ENCODE results near the gene FAM47E.

The FAM47E gene

DNA sequence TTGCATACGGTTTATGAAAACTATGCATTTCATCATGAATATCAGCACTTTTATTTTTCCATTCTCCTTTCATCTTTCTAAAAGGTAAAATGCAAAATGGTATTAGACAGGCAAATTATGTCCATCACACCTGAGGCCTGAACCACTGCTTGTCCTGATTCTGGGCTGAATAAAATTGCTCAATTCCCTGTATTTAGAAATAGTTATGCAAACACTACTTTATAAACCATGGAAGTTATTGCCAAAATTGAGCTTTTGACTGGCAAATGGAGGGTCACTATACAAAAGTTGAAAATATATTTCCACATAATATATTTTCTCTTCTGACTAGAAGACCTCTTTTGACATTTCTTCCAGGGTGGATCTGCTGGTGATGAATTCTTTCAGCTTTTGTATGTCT lies 21.1 kb downstream of the FAM47E start:
- H3K4me3 ChIP-seq (ENCODE audit: control insufficient read depth, low read depth, low read length) = no peak overlapping the region
- DNase-seq (ENCODE audit: low read depth) = no peak
- no peak for TF ChIP-seq CTCF (conservative IDR thresholded peaks at IDR 0.05; ENCODE audit: control insufficient read depth, insufficient read depth, low read depth, low read length)

DNA sequence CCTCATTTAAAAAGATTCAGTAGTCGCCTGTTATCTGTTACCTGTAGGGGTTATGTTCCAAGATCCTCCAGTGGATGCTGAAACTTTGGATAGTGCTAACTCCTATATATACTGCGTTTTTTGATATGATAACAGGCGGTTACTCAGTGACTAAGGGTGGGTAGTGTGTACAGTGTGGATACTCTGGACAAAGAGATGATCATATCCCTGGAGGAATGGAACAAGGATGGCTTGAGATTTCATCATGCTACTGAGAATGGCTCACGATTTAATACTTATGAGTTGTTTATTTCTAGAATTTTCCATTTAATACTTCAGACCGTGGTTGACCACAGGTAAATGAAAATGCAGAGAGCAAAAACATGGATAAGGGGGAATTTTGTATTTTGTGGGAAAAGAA lies 21.5 kb downstream of the FAM47E start:
- TF ChIP-seq CTCF (conservative IDR thresholded peaks at IDR 0.05; ENCODE audit: control insufficient read depth, insufficient read depth, low read depth, low read length) = no peak
- DNase-seq (ENCODE audit: low read depth) = no peak
- H3K4me3 ChIP-seq (ENCODE audit: control insufficient read depth, low read depth, low read length) = no peak overlapping the region

- no peak for DNase-seq (ENCODE audit: low read depth)
- TF ChIP-seq CTCF (conservative IDR thresholded peaks at IDR 0.05; ENCODE audit: control insufficient read depth, insufficient read depth, low read depth, low read length) = no peak
These were observed 24.1 kb downstream of the FAM47E start for GRCh38 chr4:76275486-76276124.

DNA sequence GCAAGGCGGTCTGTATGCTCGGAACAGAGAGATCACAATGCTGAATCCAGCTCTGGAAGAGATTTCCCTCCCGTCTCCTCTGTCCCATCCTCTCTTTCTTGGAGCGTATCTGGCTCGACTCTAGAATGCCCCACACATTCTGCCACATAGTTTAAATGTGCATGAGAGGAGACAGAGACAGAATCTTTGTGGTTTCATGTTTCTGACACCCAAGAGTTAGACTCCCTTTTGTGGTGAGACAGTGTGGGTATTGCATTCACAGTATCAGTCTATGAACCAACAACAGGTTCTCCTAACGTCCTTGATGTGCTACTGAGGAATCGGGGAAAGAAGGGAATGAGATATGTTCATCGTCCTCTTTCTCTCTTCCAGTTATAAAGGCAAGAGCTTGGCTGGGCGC lies 25.3 kb downstream of the FAM47E start:
- no peak overlapping the region for H3K4me3 ChIP-seq (ENCODE audit: control insufficient read depth, low read depth, low read length)
- DNase-seq (ENCODE audit: low read depth) = no peak
- TF ChIP-seq CTCF (conservative IDR thresholded peaks at IDR 0.05; ENCODE audit: control insufficient read depth, insufficient read depth, low read depth, low read length) = no peak

More at GRCh38 chr4:76275486-76276124, 24.1 kb downstream of the FAM47E start:
- H3K4me3 ChIP-seq (ENCODE audit: control insufficient read depth, low read depth, low read length) = no peak overlapping the region

GRCh38 chr4:76277667-76278066 lies 26.1 kb downstream of the FAM47E start:
- no peak for TF ChIP-seq CTCF (conservative IDR thresholded peaks at IDR 0.05; ENCODE audit: control insufficient read depth, insufficient read depth, low read depth, low read length)
- no peak overlapping the region for H3K4me3 ChIP-seq (ENCODE audit: control insufficient read depth, low read depth, low read length)
- no peak for DNase-seq (ENCODE audit: low read depth)

GRCh38 chr4:76278583-76278982 lies 27.1 kb downstream of the FAM47E start:
- DNase-seq (ENCODE audit: low read depth) = no peak
- H3K4me3 ChIP-seq (ENCODE audit: control insufficient read depth, low read depth, low read length) = no peak overlapping the region
- TF ChIP-seq CTCF (conservative IDR thresholded peaks at IDR 0.05; ENCODE audit: control insufficient read depth, insufficient read depth, low read depth, low read length) = no peak

DNA sequence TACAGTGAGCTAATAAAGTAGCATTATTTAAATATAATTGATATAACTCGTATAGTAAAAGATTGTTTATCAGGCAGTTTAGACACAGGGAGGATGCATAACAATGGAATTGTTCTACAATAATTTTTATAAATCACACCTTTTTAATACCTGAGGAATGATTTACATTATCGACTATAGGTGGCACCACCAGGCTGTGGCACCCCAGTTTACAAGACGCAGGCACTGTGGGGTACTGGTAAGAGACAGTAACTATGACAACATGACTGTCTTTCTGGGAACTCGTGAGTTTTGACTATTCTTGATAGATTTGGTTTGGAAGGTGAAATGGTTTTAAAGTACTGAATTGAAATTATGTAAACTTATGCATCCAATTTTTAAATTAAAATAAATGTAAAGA lies 27.9 kb downstream of the FAM47E start:
- TF ChIP-seq CTCF (conservative IDR thresholded peaks at IDR 0.05; ENCODE audit: control insufficient read depth, insufficient read depth, low read depth, low read length) = no peak
- H3K4me3 ChIP-seq (ENCODE audit: control insufficient read depth, low read depth, low read length) = no peak overlapping the region
- no peak for DNase-seq (ENCODE audit: low read depth)
